Measurements from ENCODE around the gene ZBTB21.

ZBTB21 gene

GRCh38 chr21:42013931-42014330 lies 3.8 kb upstream of the ZBTB21 start:
- no peak for TF ChIP-seq CTCF (IDR thresholded peaks at IDR 0.05; ENCODE audit: borderline replicate concordance, control extremely low read depth, extremely low read depth, insufficient read depth, missing control alignments)
- DNase-seq (ENCODE audit: low spot score) = no peak
- in situ Hi-C loops (cut with MboI; ENCODE audit: low sequenced_read_pairs, unreplicated experiment) = no loop called here

- no peak for DNase-seq (ENCODE audit: low spot score)
- in situ Hi-C loops (cut with MboI; ENCODE audit: low sequenced_read_pairs, unreplicated experiment) = no loop called here
- no peak for TF ChIP-seq CTCF (IDR thresholded peaks at IDR 0.05; ENCODE audit: borderline replicate concordance, control extremely low read depth, extremely low read depth, insufficient read depth, missing control alignments)
Measured at GRCh38 chr21:42013376-42013775, 3.2 kb upstream of the ZBTB21 start.

GRCh38 chr21:42012763-42013329 lies 2.7 kb upstream of the ZBTB21 start:
- DNase-seq (ENCODE audit: low spot score) = no peak
- TF ChIP-seq CTCF (IDR thresholded peaks at IDR 0.05; ENCODE audit: borderline replicate concordance, control extremely low read depth, extremely low read depth, insufficient read depth, missing control alignments) = no peak
- in situ Hi-C loops (cut with MboI; ENCODE audit: low sequenced_read_pairs, unreplicated experiment) = no loop called here

- in situ Hi-C loops (cut with MboI; ENCODE audit: low sequenced_read_pairs, unreplicated experiment) = no loop called here
- no peak for DNase-seq (ENCODE audit: low spot score)
- no peak for TF ChIP-seq CTCF (IDR thresholded peaks at IDR 0.05; ENCODE audit: borderline replicate concordance, control extremely low read depth, extremely low read depth, insufficient read depth, missing control alignments)
Measured at GRCh38 chr21:42012344-42012743, 2.2 kb upstream of the ZBTB21 start.

GRCh38 chr21:42010507-42011495 lies 641 bp upstream of the ZBTB21 start:
- peak; percentile 26 for TF ChIP-seq CTCF (IDR thresholded peaks at IDR 0.05; ENCODE audit: borderline replicate concordance, control extremely low read depth, extremely low read depth, insufficient read depth, missing control alignments)
- in situ Hi-C loops (cut with MboI; ENCODE audit: low sequenced_read_pairs, unreplicated experiment) = no loop called here
- DNase-seq (ENCODE audit: low spot score) = peak; percentile 62

- TF ChIP-seq CTCF (IDR thresholded peaks at IDR 0.05; ENCODE audit: borderline replicate concordance, control extremely low read depth, extremely low read depth, insufficient read depth, missing control alignments) = peak; percentile 19
- in situ Hi-C loops (cut with MboI; ENCODE audit: low sequenced_read_pairs, unreplicated experiment) = no loop called here
- DNase-seq (ENCODE audit: low spot score) = peak; percentile 50
Measured at GRCh38 chr21:42009018-42009830, 936 bp downstream of the ZBTB21 start.
